ENCODE measurements around the gene FRAT2.

Gene FRAT2

DNA sequence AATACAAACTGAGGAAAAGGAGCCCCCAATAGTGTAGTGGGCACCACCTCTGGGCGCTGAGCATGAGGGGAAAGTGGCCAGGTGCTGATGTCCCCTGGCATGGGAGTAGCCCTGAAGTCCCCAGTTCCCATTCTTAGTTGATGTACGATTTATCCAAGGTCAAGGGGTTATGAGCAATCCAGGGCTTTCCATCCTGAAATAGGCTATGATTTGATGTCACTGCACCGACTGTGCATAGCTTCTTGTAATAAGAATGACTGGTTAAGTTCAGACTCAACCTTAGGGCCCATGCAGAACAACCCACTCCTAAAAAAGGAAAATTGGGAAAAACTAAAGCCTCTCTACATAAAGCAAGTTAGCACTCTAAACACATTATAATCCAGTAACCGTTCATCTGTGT is 11.0 kb downstream of the FRAT2 start:
- no peak for DNase-seq

DNA sequence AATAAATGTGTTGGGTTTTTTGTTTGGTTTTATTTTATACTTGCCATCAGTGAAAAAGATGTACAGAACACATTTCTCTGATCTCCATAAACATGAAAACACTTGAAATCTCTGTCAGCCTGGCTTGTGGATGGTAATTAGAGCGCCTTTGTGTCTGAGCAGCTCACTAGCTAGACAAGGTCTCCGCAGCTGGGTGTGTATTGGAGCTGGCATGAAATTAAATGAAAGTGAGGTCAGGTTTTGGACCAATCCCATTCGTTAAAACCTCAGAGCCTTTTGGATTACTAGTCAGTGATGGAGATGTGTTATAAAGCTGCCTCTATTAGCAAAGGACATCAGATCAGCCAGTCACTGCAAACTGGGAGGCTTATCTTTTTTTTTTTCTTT is 12.7 kb downstream of the FRAT2 start:
- DNase-seq: no peak

DNA sequence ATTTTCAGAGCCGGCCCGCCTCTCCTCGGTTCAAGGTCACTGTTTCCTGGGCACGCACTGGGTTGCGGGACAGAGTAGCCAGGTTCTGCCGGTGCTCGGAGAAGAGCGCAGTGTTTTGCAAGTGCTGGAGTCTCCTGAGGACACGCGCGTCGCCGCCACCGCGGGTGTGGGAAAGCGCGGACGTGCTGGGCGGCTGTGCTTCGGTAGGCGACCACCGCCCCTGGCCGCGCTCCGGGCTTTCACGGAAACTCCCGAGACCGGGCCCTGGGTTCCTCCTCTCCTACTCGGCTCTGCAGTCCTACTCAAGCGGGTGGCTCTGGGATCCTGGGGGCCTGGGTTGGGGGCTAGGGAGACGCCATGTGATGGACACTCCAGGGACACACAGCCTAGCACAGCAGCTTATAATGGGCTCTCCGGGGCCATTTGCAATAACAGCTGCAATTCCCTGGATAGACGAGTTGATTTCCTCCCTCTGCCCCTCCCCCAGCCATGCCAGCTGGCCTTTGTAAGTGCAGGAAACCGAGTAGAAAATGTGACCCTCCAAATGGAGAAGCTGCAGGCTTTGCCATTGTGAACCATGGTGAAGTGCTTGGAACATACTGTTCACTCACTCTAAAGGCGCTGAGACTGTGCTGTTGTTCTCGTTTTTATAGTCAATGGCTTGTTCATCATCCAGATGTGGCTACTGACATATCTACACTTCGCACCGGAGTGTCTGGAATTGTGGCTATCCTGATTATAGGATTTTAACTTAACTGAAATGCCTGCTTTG is 13.3 kb downstream of the FRAT2 start:
- peak in 1 of 5 donors; percentile 13 for DNase-seq

DNA sequence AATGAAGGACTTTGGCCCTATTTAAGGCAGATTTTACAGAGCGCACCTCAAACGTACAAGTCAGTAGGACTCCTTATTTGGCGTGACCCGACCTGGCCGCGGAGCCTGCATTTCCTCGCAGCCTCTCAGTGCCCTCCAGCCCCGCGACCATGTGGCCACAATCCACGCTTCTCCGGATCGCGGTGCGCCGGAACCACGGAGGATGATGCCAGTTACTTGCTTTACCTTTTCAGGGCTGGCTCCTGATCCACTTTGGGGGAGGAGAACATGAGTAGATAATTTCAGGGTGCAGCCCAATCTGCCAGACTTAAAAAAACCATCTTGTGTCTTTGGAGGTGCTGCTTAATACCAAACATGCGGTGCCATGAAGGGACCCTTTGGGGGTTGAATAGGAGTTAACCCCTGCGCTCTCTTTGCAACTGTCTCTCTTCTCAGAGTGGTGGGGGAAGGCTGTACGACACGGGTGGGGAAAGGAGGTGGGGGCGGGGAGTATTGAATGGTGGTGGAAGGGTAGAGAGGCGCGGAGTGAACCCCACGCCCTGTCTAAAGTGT is 14.0 kb downstream of the FRAT2 start:
- DNase-seq: peak in 2 of 5 donors; percentile 13 to 30

DNA sequence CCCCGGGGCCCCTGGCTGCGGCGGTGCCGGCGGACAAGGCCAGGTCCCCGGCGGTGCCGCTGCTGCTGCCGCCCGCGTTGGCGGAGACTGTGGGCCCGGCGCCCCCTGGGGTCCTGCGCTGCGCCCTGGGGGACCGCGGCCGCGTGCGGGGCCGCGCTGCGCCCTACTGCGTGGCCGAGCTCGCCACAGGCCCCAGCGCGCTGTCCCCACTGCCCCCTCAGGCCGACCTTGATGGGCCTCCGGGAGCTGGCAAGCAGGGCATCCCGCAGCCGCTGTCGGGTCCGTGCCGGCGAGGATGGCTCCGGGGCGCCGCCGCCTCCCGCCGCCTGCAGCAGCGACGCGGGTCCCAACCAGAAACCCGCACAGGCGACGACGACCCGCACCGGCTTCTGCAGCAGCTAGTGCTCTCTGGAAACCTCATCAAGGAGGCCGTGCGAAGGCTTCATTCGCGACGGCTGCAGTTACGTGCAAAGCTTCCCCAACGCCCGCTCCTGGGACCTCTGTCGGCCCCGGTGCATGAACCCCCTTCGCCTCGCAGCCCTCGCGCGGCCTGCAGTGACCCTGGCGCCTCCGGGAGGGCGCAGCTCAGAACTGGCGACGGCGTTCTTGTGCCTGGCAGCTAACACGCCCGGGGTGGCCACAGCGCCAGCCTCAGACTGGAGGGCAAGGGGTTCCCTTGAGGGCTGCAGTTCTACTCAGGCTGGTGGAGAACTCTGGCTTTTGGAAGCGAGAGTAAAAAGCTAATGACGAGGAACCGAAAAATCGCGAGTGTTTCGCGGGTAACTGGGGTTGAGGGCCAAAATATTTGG is 14.7 kb downstream of the FRAT2 start:
- peak; percentile 31 to 71 (median 56) for DNase-seq

DNA sequence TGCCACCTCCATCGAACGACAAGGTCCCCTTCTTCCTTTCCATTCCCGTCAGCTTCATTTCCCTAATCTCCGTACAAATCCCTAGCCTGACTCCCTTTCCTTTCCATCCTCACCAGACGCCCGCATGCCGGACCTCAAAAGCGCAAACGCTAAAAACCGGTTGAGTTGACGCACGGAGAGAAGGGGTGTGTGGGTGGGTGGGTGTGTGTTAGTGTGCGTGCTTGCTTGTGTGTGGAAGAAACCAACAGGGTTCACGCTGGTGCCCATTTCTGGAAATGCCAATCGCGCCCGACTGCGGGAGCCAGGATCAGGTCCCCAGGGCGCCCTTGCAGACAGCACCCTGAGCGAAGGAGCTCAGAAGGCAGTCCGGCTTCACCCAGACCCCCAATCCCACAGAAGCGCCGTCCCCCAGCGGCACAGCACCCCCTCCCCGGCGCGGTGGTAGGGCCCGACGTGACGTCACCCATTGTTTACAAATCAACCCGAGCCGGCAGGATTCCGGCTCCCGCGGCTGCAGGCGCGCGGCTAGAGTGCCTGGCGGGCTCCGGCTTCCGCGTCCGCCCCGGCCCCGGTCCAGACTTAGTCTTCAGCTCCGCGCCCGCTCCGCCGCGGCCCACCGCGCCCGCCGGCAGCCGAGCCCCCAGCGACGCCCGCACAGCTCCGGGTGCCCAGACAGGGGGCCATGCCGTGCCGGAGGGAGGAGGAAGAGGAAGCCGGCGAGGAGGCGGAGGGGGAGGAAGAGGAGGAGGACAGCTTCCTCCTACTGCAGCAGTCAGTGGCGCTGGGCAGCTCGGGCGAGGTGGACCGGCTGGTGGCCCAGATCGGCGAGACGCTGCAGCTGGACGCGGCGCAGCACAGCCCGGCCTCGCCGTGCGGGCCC is 15.5 kb downstream of the FRAT2 start, which contains the start of gene FRAT1:
TSS of gene FRAT1 (plus strand) at position 500 of the 880 bp plus-strand sequence. CDS start at position 683, 183 bp downstream.
- DNase-seq: peak; percentile 77 to 92 (median 86)

DNA sequence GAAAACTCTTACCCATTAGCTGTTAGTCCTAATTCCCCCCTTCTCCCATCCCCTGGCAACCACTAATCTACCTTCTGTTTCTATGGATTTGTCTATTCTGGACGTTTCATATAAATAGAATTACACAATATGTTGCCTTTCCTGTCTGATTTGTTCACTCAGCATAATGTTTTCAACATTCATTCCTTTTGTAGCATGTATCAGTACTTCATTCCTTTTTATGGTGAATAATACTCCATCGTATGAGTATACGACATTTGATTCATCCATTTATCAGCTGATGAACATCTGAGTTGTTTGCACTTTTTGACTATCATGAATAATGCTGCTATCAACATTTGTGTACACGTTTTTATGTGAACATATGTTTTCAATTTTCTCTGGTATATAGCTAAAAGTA is 19.9 kb downstream of the FRAT2 start:
- no peak for DNase-seq

DNA sequence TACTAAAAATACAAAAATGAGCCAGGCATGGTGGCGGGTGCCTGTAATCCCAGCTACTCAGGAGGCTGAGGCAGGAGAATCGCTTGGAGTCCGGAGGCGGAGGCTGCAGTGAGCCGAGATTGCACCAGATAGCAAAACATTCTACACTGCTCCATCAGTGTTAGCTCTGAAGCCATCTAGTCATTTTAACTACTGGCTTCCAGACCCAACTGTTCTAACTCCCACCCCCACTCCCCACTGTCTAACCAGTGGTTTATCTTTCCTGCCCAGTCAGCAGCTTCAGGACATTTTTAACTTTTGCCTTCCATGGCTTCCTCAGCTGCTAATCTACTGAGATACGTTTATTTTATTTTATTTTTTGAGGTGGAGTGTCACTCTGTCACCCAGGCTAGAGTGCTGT is 21.6 kb downstream of the FRAT2 start:
- no peak for DNase-seq

DNA sequence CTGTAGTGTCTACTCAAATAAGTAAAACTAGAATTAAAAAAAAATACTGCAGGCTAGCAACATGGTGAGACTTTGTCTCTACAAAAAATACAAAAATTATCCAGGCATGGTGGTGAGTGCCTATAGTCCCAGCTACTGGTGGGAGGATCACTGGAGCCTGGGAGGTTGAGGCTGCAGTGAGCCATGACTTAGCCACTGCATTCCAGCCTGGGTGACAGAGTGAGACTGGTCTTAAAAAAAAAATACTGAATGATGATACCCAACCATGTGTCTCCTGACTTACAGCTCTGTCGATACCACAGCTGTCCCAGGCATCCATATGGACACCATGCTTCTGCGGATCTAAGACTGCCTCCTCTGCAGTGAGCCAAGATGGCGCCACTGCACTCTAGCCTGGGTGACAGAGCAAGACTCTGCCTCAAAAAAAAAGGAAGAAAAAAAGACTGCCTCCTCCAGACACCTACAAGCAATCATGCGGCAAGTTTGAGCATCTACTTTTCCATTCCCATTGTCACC is 23.4 kb downstream of the FRAT2 start:
- DNase-seq: no peak

DNA sequence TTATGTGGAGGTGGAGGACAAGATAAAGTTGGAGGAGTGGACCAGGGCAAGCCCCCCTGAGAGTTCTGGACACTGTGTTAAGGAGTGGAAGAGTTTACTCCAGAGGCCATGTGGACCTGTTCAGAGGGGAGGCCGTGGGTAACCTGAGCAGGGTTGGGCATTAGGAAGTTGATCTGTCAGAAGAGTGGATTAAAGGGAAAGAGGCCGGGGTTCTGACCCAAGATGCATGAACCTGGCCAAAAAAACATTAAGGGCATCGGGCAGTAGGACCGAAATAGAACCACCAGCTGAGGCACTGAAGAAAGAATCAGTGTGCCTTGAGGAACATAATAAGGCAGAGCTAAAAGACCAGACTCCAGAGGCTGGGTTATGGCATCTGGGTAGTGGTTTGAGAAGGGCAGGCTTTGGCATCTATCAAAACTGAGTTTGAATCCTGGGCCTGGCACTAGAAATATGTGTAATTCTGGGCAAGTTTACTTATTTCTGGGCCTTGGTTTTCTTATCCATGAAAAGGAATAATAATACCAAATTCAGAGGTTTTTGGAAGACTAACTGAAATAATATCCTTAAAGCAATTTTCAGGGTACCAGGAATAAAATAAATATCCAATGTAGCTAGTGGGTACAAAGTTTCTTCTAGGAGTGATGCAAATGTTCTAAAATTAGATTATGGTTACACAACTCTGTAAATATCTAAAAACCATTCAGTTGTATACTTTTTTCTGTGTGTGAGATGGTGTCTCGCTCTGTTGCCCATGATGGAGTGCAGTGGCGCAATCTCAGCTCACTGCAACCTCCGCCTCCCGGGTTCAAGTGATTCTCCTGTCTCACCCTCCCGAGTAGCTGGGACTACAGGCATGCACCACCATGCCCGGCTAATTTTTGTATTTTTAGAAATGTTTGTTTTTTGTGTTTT is 26.4 kb downstream of the FRAT2 start:
- no peak for DNase-seq

DNA sequence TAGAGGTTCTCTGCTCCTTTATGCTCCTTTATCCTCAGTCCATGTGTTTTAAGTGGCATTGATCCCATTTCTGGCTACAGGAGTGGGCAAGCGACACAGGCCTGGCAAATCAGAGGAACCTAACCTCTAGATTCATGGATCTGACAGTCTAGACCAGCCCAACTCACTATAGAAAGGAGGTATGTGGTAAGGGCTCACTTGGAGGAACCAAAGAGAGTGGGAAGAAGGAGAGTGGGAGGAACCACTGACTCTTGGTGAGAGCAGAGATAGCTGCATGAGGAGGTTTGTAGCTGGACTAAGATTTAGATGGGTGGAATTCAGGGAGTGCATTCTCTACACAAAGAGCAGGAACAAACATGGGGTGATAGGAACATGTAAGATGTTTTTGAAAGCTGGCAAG is 27.1 kb downstream of the FRAT2 start:
- DNase-seq: no peak

DNA sequence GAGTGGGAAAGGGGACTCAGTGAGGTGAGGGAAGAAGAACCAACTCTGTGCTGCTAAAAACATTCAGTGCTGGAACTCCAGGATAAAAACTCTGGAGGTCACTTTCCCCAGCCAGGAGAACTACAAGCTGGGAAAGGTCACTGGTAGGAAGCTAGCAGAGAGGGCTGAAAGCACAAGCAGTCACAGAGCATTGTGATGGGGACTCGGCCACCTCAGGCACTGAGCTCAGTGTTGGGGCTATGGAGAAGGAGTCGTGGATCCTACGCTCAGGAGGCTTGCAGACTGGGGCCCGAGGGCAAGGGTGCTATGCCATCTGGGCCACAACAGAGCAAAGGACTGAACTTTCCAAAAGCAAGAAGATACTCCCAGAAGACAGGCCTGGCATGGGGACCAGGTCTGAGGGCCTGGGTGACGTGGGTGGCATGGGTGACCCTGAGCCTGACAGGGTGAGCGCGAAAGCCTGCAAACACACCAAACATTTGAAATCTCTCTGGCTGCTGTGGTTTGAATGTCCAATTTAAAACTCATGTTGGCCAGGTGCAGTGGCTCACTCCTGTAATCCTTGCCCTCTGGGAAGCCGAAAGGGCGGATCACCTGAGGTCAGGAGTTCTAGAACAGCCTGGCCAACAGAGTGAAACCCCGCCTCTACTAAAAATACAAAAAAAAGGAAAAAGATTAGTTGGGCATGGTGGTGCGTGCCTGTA is 32.3 kb downstream of the FRAT2 start:
- DNase-seq: no peak

DNA sequence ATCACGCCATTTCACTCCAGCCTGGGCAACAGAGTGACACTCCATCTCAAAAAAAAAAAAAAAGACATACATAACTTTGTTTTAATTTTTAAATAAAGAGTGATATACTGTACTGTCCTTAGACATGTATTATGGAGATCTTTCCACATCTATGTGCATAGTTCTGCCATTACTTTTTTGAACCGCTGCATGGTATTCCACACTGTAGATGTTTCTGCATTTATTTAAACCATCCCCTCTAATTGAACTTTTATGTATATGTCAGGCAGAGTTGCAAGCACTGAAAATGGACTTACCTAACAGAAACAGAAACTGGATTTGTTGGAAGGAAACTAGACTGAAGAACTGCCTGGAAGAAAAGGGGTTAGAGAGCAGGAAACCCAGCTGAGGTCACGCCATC is 33.5 kb downstream of the FRAT2 start:
- DNase-seq: no peak

DNA sequence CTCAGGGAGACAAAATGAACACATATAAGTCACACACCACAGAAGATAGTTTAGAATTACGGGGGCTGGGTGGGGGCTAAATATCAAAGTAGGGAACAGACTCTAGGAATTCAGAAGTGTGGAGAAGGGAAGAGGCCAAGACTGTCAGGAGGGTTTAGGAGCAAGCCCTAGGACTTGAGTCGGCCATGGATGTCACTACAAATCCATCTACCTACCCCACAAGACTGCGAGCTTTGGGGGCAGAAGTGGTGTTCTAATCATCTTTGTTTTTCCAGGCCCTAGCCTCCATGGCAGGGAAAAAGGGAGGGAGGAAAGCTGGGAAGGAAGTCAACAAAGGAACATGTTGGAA is 36.3 kb downstream of the FRAT2 start:
- no peak for DNase-seq

DNA sequence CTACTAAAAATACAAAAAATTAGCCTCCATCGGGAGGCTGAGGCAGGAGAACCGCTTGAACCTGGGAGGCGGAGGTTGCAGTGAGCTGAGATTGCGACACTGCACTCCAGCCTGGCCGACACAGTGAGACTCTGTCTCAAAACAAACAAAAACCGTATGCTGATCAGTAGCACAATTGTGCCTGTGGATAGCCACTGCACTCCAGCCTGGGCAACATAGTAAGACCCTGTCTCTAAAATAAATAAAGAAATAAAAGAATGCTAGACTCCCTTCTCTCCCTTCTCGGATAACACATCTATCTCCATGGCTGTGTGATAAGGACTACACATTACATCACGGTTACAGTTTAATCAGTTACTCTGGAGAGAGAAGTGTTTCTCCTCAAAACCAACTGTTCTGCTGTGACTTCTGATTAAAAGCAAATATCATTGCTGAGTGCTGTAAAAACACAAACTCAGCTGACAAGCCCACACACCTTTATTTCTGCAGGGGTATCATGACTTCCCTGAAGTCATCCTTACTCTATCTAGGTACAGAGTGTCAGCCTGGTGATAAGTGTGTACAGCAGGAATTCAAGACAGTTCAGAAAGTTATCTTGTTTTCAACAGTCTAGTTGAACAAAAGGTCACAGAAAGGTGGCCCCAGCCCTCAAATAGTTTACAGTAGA is 36.8 kb downstream of the FRAT2 start:
- no peak for DNase-seq

DNA sequence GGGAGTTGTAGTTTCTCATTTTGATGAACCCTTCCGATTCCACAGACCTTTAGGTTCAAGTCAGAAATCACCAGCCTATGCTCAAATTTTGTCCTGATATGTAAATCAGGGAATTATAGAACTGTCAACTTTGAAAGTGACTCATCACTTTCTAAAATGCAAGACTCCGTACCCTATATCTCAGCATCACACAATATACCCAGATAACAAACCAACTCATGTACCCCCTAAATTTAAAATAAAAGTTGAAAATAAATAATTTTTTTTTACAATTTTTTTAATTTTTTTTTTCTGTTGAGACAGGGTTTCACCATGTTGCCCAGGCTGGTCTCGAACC is 41.7 kb downstream of the FRAT2 start:
- DNase-seq: no peak

DNA sequence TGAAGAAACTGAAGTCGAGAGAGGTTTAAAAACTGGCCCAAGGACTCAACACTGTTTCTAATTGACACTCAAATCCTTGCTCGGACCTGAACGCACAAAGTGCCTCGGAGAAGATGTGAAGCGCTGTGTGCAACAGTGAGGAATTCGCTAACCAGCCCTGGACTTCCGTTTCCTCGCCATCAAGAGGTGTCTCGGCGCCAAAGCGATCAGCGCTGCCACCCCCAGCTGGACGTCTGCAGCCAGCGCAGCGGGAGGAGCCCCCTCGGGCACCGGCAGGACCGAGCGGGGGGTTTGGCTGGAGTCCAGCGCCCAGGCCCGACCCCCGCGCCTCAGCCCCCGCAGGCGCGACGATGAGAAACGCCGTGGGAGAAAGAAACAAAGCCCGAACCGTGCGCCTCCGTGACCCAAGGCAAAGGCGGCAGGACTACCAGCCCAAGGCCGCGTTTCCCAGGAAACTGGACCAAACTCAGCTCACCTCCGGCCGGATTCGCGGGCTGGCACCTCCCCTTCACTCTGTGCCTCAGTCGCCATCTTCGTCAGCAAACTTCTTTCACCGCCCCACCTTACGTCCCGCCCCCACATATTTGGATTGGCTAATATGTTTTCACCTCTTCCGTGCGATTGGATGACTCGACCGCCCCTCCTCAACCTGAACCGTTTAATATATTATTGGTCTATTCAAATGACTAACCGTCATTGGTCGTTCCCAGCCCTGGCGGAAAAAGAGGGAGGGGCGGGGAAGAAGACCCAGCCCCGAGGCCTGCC is 42.2 kb downstream of the FRAT2 start, which contains the start of gene ARHGAP19:
TSS of gene ARHGAP19 (minus strand) at position 541 of the 765 bp plus-strand sequence. CDS start at position 531, 10 bp downstream.
- peak; percentile 80 to 98 (median 90) for DNase-seq

DNA sequence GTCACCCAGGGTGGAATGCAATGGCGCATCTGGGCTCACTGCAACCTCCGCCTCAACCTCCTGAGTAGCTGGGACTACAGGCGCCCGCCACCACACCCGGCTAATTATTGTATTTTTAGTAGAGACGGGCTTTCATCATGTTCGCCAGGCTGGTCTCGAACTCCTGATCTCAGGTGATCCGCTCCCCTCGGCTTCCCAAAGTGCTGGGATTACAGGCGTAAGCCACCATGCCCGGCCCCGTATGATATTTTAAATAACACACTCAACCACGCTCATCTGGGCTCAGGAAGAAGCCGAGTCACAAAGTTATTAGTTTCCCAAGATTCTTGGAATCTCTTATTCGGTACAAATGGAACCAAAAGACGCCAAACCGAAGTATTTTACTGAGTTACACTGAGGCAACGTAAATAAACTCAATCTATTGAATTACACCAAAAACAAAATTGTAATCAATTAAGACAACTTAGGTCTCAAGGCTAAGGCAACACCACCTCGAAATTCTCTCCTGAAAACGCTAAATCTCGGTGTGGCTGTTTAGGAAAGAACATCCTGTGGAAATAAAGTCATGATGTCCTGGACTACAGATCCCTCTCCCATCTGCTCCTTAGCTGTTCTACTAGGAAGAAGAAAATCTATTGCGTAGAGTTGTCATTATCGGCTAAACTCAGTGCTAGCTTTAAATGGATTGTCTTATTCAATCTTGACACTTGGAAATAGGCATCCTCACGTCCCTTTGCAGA is 43.0 kb downstream of the FRAT2 start:
- DNase-seq: no peak

Measured in T-helper 1 cell (primary cell).